ENCODE measurements around the gene TTLL8.
A peak's percentile ranks its signal among the peaks of the same experiment; 100 is the strongest.

The TTLL8 gene

GRCh38 chr22:50045211-50046018 is 12.7 kb downstream of the TTLL8 start:
- DNase-seq: no peak

- no peak for DNase-seq
Measured at GRCh38 chr22:50044485-50045118, 13.5 kb downstream of the TTLL8 start.

- DNase-seq: no peak
Measured at GRCh38 chr22:50041361-50042065, 16.6 kb downstream of the TTLL8 start.

GRCh38 chr22:50040717-50041116 is 17.4 kb downstream of the TTLL8 start:
- no peak for DNase-seq

- DNase-seq: no peak
Measured at GRCh38 chr22:50039669-50040443, 18.2 kb downstream of the TTLL8 start.

- DNase-seq: no peak
Measured at GRCh38 chr22:50035976-50036724, 21.9 kb downstream of the TTLL8 start.

- no peak for DNase-seq
Measured at GRCh38 chr22:50035131-50035881, 22.8 kb downstream of the TTLL8 start.

GRCh38 chr22:50034126-50035081 is 23.7 kb downstream of the TTLL8 start:
- DNase-seq: no peak

- no peak for DNase-seq
Measured at GRCh38 chr22:50032941-50033601, 25.0 kb downstream of the TTLL8 start.

- no peak for DNase-seq
Measured at GRCh38 chr22:50032109-50032871, 25.8 kb downstream of the TTLL8 start.

- no peak for DNase-seq
Measured at GRCh38 chr22:50031189-50032091, 26.7 kb downstream of the TTLL8 start.

GRCh38 chr22:50030297-50031188 is 27.6 kb downstream of the TTLL8 start:
- DNase-seq: peak in 47 of 58 donors; percentile 4 to 81 (median 30)

GRCh38 chr22:50027639-50028537 is 30.2 kb downstream of the TTLL8 start:
- peak in 15 of 58 donors; percentile 7 to 46 (median 15) for DNase-seq

- DNase-seq: no peak
Measured at GRCh38 chr22:50025993-50026392, 32.1 kb downstream of the TTLL8 start.
